Measurements from ENCODE around the gene LRBA. TPM values are rescaled to one million over a fixed set of nuclear protein-coding genes. Genes with fewer than 3 reads are reported as not detected.

The LRBA gene
- polyA plus RNA-seq, 1 experiment = 23.4 TPM

DNA sequence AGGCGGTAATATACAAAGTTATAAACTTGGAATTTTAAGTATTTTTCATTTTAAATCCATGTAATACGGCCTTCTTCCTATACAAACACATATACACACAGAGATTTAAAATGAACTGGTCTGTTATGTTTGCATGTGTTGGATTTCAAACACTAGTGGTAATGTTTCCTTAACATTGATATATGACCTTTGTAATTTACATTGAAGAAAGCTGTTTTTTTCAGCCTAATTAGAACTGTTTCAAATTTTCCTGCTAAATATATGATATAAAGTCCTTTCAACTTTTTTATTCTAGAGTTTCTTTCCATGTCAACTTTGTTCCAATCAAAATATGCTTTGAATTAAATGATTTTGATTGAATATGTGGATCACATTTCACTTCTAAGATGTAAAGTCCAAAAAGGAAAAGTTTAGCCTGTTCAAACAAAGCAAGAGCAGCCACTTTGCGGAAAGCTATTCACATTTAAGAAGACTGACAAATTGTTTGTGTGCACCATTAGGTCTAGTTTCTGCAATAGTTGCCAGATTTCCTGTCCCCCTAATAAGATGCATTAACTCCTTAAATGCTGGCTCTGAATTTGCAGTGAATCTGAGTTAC is 659.1 kb downstream of the LRBA start:
- POLR2A ChIA-PET = no interaction called here
- CTCF ChIA-PET = no interaction called here
- no peak for DNase-seq (ENCODE audit: low read depth, low spot score)

DNA sequence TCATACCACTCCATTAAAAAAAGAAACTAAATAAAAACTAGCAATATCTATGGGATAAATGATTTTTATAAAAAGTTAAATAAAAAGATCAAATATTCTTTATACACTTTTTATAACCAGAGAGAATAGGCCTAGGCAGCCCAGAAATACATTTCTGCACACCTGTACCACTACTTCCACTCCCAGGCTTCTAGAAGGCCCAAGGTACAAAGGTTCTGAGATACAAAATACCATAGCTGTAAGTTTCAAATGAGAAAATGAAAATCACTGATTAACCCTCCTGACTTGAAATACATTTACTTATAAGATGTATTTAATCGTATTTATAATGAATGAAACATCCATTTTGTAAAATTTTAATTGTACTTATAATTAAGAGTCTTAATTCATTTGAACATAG is 659.7 kb downstream of the LRBA start:
- TF ChIP-seq, protein P1, sequence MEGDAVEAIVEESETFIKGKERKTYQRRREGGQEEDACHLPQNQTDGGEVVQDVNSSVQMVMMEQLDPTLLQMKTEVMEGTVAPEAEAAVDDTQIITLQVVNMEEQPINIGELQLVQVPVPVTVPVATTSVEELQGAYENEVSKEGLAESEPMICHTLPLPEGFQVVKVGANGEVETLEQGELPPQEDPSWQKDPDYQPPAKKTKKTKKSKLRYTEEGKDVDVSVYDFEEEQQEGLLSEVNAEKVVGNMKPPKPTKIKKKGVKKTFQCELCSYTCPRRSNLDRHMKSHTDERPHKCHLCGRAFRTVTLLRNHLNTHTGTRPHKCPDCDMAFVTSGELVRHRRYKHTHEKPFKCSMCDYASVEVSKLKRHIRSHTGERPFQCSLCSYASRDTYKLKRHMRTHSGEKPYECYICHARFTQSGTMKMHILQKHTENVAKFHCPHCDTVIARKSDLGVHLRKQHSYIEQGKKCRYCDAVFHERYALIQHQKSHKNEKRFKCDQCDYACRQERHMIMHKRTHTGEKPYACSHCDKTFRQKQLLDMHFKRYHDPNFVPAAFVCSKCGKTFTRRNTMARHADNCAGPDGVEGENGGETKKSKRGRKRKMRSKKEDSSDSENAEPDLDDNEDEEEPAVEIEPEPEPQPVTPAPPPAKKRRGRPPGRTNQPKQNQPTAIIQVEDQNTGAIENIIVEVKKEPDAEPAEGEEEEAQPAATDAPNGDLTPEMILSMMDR (IDR thresholded peaks at IDR 0.05; ENCODE audit: low read depth, low read length) = no peak
- H3K27me3 ChIP-seq (ENCODE audit: control insufficient read depth, insufficient read depth, low read length) = no peaks in the 10 kb centered on the region
- CTCF ChIA-PET = interaction anchor here (0.8 kb wide), 1 partner anchor 374 kb away, joined by 3 read pairs; no protein-coding TSS in a partner anchor
- H3K4me3 ChIP-seq (ENCODE audit: low read depth, low read length) = no peak overlapping the region
- DNase-seq (ENCODE audit: low read depth, low spot score) = no peak
- H3K27ac ChIP-seq (ENCODE audit: low read depth, low read length) = no peak overlapping the region
- no peaks in the 10 kb centered on the region for H3K9me3 ChIP-seq (ENCODE audit: control insufficient read depth, insufficient read depth, low read length)
- POLR2A ChIA-PET = no interaction called here

More for the DNA sequence above, 659.1 kb downstream of the LRBA start:
- no peaks in the 10 kb centered on the region for H3K9me3 ChIP-seq (ENCODE audit: control insufficient read depth, insufficient read depth, low read length)
- no peak overlapping the region for H3K4me3 ChIP-seq (ENCODE audit: low read depth, low read length)
- TF ChIP-seq, protein P1 (IDR thresholded peaks at IDR 0.05; ENCODE audit: low read depth, low read length) = no peak
- no peak overlapping the region for H3K27ac ChIP-seq (ENCODE audit: low read depth, low read length)
- H3K27me3 ChIP-seq (ENCODE audit: control insufficient read depth, insufficient read depth, low read length) = no peaks in the 10 kb centered on the region

DNA sequence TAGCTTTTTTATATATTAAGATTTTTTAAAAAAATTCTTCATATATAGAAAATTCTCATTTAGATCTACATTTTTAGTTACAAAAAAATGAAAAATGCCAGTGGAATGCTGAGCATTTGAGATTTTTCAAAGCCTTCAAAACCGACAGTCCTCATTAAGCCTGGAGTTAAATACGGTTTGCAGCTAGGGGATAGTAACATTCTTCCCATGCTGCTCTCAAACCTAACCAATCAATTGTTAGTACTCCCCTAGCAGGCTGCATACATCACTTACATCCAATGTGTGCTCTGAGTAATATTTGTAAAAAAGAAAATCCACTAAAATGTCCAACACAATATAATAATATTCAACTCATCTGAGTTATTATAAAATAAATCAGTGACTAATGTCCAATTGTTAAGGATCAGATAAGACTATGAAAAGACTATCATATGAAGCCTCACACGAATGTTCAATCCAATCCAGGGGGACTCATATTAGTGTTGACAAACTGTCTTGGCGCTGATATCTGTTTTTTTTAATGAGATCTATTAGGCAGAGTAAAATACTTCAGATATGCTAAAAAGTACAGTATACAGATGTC is 660.8 kb downstream of the LRBA start:
- H3K4me3 ChIP-seq (ENCODE audit: low read depth, low read length) = no peak overlapping the region
- no peak for DNase-seq (ENCODE audit: low read depth, low spot score)
- TF ChIP-seq, protein P1 (IDR thresholded peaks at IDR 0.05; ENCODE audit: low read depth, low read length) = no peak
- ChIA-PET POLR2A (no interaction called here), CTCF (interaction anchor here (1.0 to 1.7 kb wide), 2 partner anchors 57 to 513 kb away, joined by 3 to 4 read pairs; no protein-coding TSS in a partner anchor)
- no peak overlapping the region for H3K27ac ChIP-seq (ENCODE audit: low read depth, low read length)
- no peaks in the 10 kb centered on the region for H3K27me3 ChIP-seq (ENCODE audit: control insufficient read depth, insufficient read depth, low read length)
- H3K9me3 ChIP-seq (ENCODE audit: control insufficient read depth, insufficient read depth, low read length) = no peaks in the 10 kb centered on the region

DNA sequence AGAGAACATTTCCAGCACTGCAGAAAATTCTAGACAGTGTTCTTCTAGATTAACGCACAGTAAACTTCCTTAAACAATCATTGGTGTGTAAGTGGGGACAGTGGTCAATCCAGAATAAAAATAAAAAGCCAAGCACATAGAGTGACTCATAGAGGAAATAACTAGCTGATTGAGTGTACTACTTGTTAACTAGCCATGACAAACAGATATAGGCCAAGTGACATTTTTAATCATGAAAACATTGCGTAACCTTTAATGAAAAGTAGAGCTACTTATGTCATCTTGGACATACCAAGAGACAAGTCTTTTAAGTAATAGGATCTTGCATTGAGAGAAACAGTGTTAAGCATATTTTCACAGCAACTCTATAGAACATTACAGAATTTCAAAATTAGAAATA is 667.0 kb downstream of the LRBA start:
- Histone ChIP-seq H3K9me3 (ENCODE audit: control insufficient read depth, insufficient read depth, low read length) (peaks cover 3% of the 10 kb centered on the region; the same call in 1 of the 2 replicates), H3K27me3 (ENCODE audit: control insufficient read depth, insufficient read depth, low read length) (no peaks in the 10 kb centered on the region), H3K27ac (ENCODE audit: low read depth, low read length) (no peak overlapping the region), H3K4me3 (ENCODE audit: low read depth, low read length) (no peak overlapping the region)
- TF ChIP-seq, protein P1 (IDR thresholded peaks at IDR 0.05; ENCODE audit: low read depth, low read length) = no peak
- ChIA-PET CTCF (interaction anchor here (0.7 kb wide), 1 partner anchor 583 kb away, joined by 3 read pairs; no protein-coding TSS in a partner anchor), POLR2A (no interaction called here)
- DNase-seq (ENCODE audit: low read depth, low spot score) = no peak

DNA sequence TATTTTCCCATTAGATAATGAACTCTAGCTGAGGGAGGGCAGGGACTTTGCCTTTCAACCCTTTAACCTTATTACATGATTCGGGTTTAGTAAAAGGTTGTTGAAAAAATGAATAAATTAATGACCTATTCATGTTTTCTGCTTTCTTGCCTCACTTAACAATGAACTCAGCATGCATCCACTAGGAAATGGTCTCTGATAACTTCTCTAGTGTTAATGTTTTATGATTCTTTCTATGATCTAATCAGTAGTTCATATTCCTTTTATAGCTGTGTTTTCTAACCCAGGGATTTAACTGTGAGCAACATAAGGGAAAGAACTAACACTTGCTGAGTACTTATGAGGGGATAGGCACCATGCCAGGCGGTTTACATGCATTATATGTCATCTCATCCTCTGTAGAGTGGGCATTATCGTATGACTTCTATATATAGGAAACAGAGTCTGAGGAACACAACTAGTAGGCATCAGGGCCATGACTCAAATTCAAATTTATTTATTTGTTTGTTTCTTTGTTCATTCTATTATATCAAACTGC is 669.8 kb downstream of the LRBA start:
- CTCF ChIA-PET = no interaction called here
- H3K4me3 ChIP-seq (ENCODE audit: low read depth, low read length) = no peak overlapping the region
- H3K9me3 ChIP-seq (ENCODE audit: control insufficient read depth, insufficient read depth, low read length) = peaks cover 3% of the 10 kb centered on the region; the same call in 1 of the 2 replicates
- H3K27me3 ChIP-seq (ENCODE audit: control insufficient read depth, insufficient read depth, low read length) = no peaks in the 10 kb centered on the region
- no peak for DNase-seq (ENCODE audit: low read depth, low spot score)
- no peak overlapping the region for H3K27ac ChIP-seq (ENCODE audit: low read depth, low read length)
- TF ChIP-seq, protein P1 (IDR thresholded peaks at IDR 0.05; ENCODE audit: low read depth, low read length) = no peak
- POLR2A ChIA-PET = no interaction called here

Measured in AG04450 (cell line).